Stimulated activated naive CD4-positive, alpha-beta T cell treated with Interleukin-2 at 50 U/mL for 16 hours (primary cell): ENCODE data around the gene TSPAN2.

ENCODE experiments used
- DNase-seq: peaks from one replicate; lab custom pipeline; 2025; lab: John Stamatoyannopoulos, UW

The TSPAN2 gene

DNA sequence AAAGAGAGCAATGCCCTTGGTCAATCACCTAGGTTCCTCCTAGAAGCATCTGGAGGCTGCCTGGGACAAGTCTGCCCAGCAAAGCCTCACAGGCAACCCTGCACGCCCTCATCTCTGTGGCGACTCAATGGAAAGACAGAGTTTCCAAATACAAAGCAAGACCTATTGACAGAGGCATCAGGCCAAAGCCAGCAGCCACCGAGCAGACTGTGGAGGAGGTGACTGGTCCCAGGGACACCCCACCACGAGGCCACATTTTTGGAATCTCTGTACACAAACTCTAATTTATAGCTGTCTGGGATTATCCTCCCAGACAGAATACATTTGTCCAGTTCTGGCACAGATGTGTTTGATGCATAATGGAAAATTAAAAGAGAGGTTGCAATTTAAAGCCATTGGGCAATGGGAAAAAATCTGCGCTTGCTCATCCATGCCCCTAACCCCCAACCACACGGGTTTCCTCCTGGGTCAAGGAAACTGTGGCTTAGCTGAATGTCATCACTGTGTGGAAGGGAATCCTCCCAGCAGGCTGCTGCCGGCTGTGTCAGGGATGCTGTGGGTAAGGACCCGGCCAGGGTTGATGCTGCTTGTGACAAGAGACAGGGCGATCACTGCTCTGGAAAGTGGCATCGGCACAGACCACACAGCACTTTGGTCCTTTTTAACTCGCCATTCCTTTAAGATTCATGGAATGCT lies 14.3 kb downstream of the TSPAN2 start:
- DNase-seq = no peak

GRCh38 chr1:115073298-115074087 lies 15.8 kb downstream of the TSPAN2 start:
- DNase-seq = no peak

GRCh38 chr1:115071012-115071664 lies 18.2 kb downstream of the TSPAN2 start:
- DNase-seq = no peak

GRCh38 chr1:115069659-115070308 lies 19.5 kb downstream of the TSPAN2 start:
- no peak for DNase-seq

DNA sequence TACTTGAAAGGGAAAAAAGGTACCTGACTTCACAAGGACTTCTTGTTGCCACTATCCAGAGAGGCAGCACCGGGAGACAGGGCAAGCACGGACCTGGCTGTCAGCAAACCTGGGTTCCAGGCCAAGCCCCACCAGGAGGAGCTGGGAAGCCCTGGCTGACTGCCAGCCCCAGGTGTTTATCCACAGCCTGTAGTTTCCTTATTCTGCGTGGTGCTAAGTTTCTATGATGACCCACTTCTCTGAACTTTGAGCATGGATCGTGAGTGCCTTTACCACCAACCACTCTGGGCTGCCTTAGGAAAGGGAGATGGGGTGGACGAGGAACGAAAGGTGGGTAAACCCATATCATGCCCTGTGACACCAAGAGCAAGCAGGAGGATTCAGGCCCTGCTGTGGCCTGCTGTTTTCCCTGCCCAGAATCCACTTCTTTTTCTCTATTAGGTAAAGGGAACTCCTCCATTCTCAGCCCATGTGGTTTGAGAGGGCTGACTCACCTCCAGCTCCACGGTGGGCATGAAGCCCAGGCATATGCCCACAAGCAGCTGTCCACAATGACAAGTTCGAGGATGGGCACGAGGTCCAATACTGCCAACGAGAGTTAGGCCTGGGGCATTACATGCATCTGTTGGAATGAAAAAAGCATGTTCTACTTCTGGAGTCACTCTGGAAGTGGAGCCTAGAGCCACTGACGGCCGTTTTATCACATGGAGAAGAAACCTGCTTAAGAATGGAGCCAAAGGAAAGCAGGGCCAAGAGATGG lies 20.3 kb downstream of the TSPAN2 start:
- no peak for DNase-seq

GRCh38 chr1:115067161-115067859 lies 22.0 kb downstream of the TSPAN2 start:
- DNase-seq = no peak

DNA sequence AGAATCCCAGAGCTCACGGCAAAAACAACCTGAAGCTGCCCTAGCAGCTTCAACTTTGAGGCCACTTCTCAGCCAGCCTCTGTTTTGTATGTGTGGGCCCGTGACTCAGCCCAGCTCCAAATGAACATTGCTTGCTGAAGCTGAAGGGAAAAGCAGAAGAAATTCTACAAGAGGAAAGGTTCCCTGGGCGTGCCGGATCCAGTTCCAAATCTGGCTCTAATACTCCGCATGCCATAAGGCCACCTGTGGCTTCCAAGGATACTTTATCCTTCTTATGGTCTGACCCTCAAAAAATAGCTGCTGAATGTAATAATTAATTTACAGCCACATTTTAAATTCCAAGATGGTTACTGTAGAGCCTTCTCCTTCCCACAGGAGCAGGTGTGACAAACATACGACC lies 24.3 kb downstream of the TSPAN2 start:
- DNase-seq = no peak

- DNase-seq = no peak
Observed at GRCh38 chr1:115064461-115064860, 24.8 kb downstream of the TSPAN2 start.

DNA sequence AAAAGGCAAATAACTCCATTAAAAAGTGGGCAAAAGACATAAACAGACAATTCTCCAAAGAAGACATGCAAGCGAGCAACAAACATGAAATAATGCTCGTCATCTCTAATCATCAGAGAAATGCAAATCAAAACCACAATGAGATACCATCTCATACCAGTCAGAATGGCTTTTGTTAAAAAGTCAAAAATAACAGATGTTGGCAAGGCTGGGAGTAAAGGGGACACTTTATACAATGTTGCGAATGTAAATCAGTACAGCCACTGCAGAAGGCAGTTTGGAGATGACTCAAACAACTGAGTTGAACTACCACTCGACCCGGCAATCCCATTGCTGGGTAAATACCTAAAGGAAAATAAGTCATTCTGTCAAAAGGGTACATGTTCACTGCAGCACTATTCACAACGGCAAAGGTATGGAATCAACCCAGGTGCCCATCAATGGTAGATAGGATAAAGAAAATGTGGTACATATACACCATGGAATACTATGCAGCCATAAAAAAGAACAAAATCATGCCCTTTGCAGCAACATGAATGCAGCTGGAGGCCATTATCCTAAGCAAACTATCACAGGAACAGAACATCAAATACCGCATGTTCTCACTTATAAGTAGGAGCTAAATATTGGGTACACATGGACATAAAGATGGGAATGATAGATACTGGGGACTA lies 25.9 kb downstream of the TSPAN2 start:
- DNase-seq = no peak

DNA sequence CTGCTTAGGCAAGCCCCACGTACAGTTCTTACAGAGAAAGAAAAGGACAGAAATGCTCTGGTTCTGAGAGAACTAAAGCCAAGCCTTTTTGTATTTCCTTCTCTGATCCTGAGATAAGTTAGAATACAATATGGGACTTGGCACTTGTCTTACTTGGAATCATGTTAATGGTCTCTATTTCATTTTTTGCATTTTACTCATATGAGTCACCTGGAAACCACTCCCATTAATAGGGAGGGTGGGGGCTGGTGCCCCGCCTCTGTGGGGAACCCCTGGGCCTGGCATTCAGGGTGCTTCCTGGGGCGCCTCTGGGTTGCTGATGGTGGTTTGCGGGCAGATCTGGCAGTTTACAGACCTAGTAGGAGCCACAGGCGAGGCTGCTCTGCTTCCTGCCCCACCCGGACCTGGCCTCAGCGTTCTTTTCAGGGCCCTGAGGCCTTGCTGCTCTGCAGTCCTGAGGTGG lies 26.7 kb downstream of the TSPAN2 start:
- DNase-seq = peak; percentile 90

DNA sequence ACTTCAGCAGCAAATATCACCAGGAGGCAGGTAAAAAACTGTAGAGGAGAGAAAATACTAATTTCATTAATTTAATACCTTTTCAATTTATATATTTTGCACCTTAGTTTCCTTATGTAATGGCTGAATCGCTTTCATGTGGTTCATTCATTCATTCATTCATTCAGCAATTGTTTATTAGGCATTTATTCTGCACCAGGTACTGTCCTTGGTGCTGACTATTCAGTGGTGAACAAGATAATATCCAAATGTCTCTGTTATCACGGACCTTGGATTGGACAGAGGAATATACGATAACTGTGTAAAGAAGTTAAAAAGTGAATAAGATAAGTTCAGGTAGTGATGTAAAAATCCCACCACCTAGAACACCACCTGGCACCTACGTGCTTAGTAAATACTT lies 28.8 kb downstream of the TSPAN2 start:
- DNase-seq = no peak

GRCh38 chr1:115059316-115059715 lies 30.0 kb downstream of the TSPAN2 start:
- no peak for DNase-seq

DNA sequence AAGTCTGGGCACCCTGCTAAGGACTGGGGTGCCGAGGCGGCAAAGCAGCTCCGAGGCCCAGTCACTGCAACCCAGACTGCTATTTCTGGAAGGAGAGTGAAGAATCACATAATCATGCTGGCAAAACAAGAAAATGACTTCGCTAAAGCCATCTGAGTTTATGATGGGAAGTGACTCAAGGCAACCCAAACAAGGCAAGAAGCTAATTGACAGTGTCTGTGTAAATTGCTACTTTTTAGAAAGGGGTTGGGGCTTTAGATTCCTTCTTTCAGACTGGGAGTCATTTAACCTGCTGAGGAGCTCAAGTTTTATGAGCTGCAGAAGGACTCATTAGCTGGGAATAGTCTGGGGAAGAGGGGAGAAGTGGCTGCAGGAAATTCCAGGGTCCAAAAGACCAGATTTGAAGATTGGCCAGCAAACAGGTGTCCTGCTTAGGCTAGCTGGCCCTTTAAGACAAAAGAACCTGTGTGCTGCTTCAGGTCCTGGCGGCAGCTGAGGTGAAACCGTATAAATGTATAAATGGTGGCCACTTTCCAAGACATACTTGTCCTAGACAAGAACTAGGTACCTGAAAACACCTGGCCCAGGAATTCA lies 31.5 kb downstream of the TSPAN2 start:
- no peak for DNase-seq

DNA sequence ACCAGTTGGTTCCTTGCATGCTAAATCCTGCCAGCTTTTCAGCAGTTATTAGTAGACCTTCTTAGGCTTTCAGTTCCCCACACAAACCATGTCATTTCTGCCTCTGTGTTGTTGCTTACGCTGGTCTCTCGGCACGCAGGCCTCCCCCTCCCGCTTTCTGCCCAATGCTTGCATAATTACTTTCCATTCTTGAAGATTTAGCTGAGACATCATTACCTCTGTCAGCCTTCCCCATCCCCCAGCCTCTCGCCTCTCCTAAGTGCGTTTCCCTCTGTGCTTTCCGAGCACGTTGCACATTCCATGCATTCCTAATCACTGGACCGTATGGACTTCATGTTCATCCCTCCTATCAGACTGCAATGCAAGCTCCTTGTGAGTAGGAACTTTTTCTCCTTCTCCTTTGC lies 32.9 kb downstream of the TSPAN2 start:
- no peak for DNase-seq

- peak; percentile 43 for DNase-seq
Observed at GRCh38 chr1:115052454-115053083, 36.7 kb downstream of the TSPAN2 start.

GRCh38 chr1:115051850-115052249 lies 37.5 kb downstream of the TSPAN2 start:
- no peak for DNase-seq

GRCh38 chr1:115046751-115047150 lies 42.6 kb downstream of the TSPAN2 start:
- no peak for DNase-seq

- no peak for DNase-seq
Observed at GRCh38 chr1:115041654-115042053, 47.6 kb downstream of the TSPAN2 start.

- DNase-seq = no peak
Observed at GRCh38 chr1:115040501-115040900, 48.8 kb downstream of the TSPAN2 start.
